Astrocyte of the hippocampus (primary cell): ENCODE data around the gene LCNL1.
A peak's percentile ranks its signal among the peaks of the same experiment; 100 is the strongest.
"Not testable (repeated sequence)": the region's sequence is repeated elsewhere in the genome, so short reads cannot be mapped to it uniquely, and the experiment has no call there.

Experiments
- DNase-seq: peaks from one replicate; pipeline ENCODE4 v3.0.0; 2011; ENCODE audit warnings: low read depth, low spot score

LCNL1 gene

GRCh38 chr9:137026384-137026783, 43.6 kb downstream of the LCNL1 start:
- no peak for DNase-seq

- DNase-seq: no peak
Measured at GRCh38 chr9:137026828-137027227, 44.0 kb downstream of the LCNL1 start.

GRCh38 chr9:137027369-137028262, 44.8 kb downstream of the LCNL1 start, which contains the start of gene ABCA2:
ABCA2 (minus strand) TSS chr9:137028237; CDS start chr9:137028140, 97 bp downstream.
- peak; percentile 57 for DNase-seq

GRCh38 chr9:137028263-137029057, 45.7 kb downstream of the LCNL1 start:
- peak; percentile 79 for DNase-seq

- DNase-seq: peak; percentile 74
Measured at GRCh38 chr9:137029058-137029936, 46.5 kb downstream of the LCNL1 start.

- no peak for DNase-seq
Measured at GRCh38 chr9:137030006-137030405, 47.2 kb downstream of the LCNL1 start.

- DNase-seq: no peak
Measured at GRCh38 chr9:137030538-137031527, 48.0 kb downstream of the LCNL1 start.

- no peak for DNase-seq
Measured at GRCh38 chr9:137031904-137032640, 49.3 kb downstream of the LCNL1 start, which contains the start of gene FUT7. FUT7 (minus strand) TSS chr9:137032088; CDS start chr9:137031991, 97 bp downstream.

- DNase-seq: no peak
Measured at GRCh38 chr9:137032858-137033257, 50.1 kb downstream of the LCNL1 start.

- DNase-seq: not testable (repeated sequence)
Measured at GRCh38 chr9:137033481-137033880, 50.7 kb downstream of the LCNL1 start.

GRCh38 chr9:137034039-137034708, 51.4 kb downstream of the LCNL1 start:
- DNase-seq: no peak

GRCh38 chr9:137034709-137035506, 52.1 kb downstream of the LCNL1 start:
- peak; percentile 90 for DNase-seq
